Bronchus fibroblast of lung (primary cell): ENCODE results near the gene SLC10A7. TPM values are rescaled to one million over a fixed set of nuclear protein-coding genes. Genes with fewer than 3 reads are reported as not detected.

Experiments
- total RNA-seq: library from RNA; depleted of rRNA; stranded (reverse); fragments of >200 nt; gene quantifications from 2 replicates; pipeline ENCODE4 v1.2.3, GENCODE V29; 2015

The SLC10A7 gene
- total RNA-seq = 4.5 and 4.6 TPM in 2 replicates

GRCh38 chr4:146521541-146522097 lies at the start of gene SLC10A7:
Gene SLC10A7 (minus strand): TSS chr4:146521940. CDS start chr4:146521717, 223 bp downstream.

GRCh38 chr4:146214238-146214637 lies 307.5 kb downstream of the SLC10A7 start, which contains the start of gene REELD1:
Gene REELD1 (plus strand): TSS chr4:146214538. CDS start chr4:146216953, 2,415 bp downstream.

Other genes starting within 250 kb of the SLC10A7 start
- not detected in 2 replicates for gene POU4F2, start 117.0 kb upstream of the SLC10A7 start, total RNA-seq